K562 (cell line): ENCODE results near the gene ITGB2. TPM values are rescaled to one million over a fixed set of nuclear protein-coding genes. Genes with fewer than 3 reads are reported as not detected.

Experiments used
- ESRRA ChIP-seq: fragments of 450-650 bp; IDR thresholded peaks from 2 replicates; pipeline ENCODE4 v1.6.1; 2014; ENCODE audit warnings: low read depth, mild to moderate bottlenecking, moderate library complexity, borderline replicate concordance
- NCOA1 ChIP-seq: fragments of 450-650 bp; IDR thresholded peaks from 2 replicates; pipeline ENCODE4 v1.6.1; 2016; ENCODE audit warnings: low read depth
- NONO ChIP-seq, 2 experiments: fragments of 200-400 bp in 1 of 2; fragments of 450-650 bp in 1 of 2; formaldehyde crosslinking in 1 of 2; IDR thresholded peaks; 2 replicates each; pipeline ENCODE4 v1.6.1; 2017; ENCODE audit warnings: low read depth in 2 of 2, mild to moderate bottlenecking in 2 of 2, moderate library complexity in 2 of 2, low read length in 1 of 2
- PHB ChIP-seq: fragments of 250-450 bp; sonication (Bioruptor Pico); IDR thresholded peaks from 2 replicates; pipeline ENCODE4 v1.5.0; 2021
- SAFB ChIP-seq: fragments of 200-400 bp; formaldehyde crosslinking; IDR thresholded peaks from 2 replicates; pipeline ENCODE4 v1.6.1; 2017; ENCODE audit warnings: low read depth, low read length, borderline replicate concordance
- SRSF9 ChIP-seq: fragments of 200-400 bp; formaldehyde crosslinking; IDR thresholded peaks from 2 replicates; pipeline ENCODE4 v1.6.1; 2017; ENCODE audit warnings: low read depth, low read length, borderline replicate concordance
- TCF3 ChIP-seq: sonication (generic); formaldehyde crosslinking; IDR thresholded peaks from 2 replicates; pipeline ENCODE4 v1.4.0; 2020; ENCODE audit warnings: mild to moderate bottlenecking, missing genetic modification reagents
- ZNF165 ChIP-seq: fragments of 250-450 bp; sonication (Bioruptor Pico); IDR thresholded peaks from 2 replicates; pipeline ENCODE4 v1.4.0; 2020; ENCODE audit warnings: borderline replicate concordance
- polyA plus RNA-seq, 8 experiments: library from polyadenylated mRNA; depleted of rRNA in 4 of 8; stranded (reverse) in 5 of 8; unstranded in 3 of 8; fragments of >200 nt; fragmentation: Nextera tagmentation in 2 of 8; fragmentation: Illumina TruSeq in 1 of 8; extraction: Ambion mirVana in 2 of 8; extraction: Trizol in 1 of 8; gene quantifications; 2 replicates each; pipeline versions ENCODE4 v1.2.1 to v1.2.3, GENCODE V29; 2011 to 2014; ENCODE audit warnings: inconsistent platforms in 1 of 8, missing spikeins in 1 of 8
- total RNA-seq, 7 experiments: library from RNA; depleted of rRNA in 6 of 7; stranded (reverse); fragments of >200 nt in 6 of 7; fragmentation: Illumina TruSeq in 2 of 7; extraction: Trizol in 2 of 7; gene quantifications; 2 replicates each; pipeline versions ENCODE4 v1.2.1 to v1.2.3, GENCODE V29; 2011 to 2021; ENCODE audit warnings: low replicate concordance in 1 of 7
- TF ChIP-seq, protein P1 (sequence below): sonication (generic); formaldehyde crosslinking; IDR thresholded peaks from 2 replicates; pipeline ENCODE4 v1.4.0; 2020; ENCODE audit warnings: mild to moderate bottlenecking, missing genetic modification reagents
- TF ChIP-seq, protein P2 (sequence below): fragments of 250-450 bp; sonication (Bioruptor Pico); IDR thresholded peaks from 2 replicates; pipeline ENCODE4 v1.5.0; 2021; ENCODE audit warnings: mild to moderate bottlenecking, borderline replicate concordance
- TF ChIP-seq, protein P3 (sequence below): fragments of 250-450 bp; sonication (Bioruptor Pico); IDR thresholded peaks from 2 replicates; pipeline ENCODE4 v1.8.0; 2022; ENCODE audit warnings: moderate library complexity, mild to moderate bottlenecking, inconsistent platforms
- TF ChIP-seq, protein P4 (sequence below): fragments of 450-650 bp; IDR thresholded peaks from 2 replicates; pipeline ENCODE4 v1.6.1; 2016; ENCODE audit warnings: missing biosample characterization, missing genetic modification characterization
- TF ChIP-seq, protein P5 (sequence below): fragments of 250-450 bp; sonication (Bioruptor Pico); IDR thresholded peaks from 2 replicates; pipeline ENCODE4 v1.4.0; 2020; ENCODE audit warnings: mild to moderate bottlenecking, moderate library complexity

The ITGB2 gene
- total and polyA plus RNA-seq, 9 of the 15 experiments (the other 6 are each of a cell fraction or from before 2014, with no cell fraction given): 0.07 to 1.3 (median 0.51) TPM; not detected in 2

DNA sequence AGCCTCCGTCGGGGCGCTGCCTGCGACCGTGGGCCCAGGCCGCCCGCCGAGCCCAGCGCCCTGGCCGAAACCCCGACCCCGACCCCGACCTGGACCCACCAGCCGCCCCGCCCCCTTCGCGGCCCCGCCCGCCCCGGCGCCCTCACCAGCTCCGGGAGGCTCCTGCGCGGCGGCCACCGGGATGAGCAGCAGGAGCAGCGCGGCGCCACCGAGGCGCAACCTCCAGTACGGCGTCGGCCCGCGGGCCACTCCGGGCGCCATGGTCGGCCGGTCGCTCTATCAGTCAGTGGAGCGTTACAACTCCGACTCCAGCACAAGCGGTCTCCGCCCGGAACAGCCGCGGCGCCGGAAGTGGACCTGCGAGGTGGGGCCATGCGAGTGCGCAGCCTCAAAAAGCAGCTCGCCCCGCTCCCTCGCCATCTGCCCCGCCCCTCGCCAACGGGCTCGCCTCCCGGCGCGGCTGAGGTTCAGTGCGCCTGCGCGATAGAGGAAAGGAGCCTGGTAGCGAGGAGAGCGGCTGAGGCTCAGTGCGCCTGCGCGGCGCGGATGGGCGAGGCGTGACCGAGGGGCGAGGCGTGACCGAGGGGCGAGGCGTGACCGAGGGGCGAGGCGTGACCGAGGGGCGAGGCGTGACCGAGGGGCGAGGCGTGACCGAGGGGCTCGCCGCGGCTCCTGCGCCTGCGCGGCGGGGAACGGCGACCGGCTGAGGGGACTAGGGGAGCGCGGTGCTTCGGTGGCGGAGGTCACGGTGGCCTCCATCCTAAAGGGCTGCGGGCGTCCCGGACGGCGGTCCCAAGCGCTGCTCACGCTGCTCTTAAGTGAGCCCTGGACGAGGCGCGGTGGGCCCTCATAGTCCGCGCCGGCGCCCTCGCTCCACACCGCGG, 47.1 kb downstream of the ITGB2 start, which contains the start of gene PTTG1IP (continued):
- TF ChIP-seq, protein P1, sequence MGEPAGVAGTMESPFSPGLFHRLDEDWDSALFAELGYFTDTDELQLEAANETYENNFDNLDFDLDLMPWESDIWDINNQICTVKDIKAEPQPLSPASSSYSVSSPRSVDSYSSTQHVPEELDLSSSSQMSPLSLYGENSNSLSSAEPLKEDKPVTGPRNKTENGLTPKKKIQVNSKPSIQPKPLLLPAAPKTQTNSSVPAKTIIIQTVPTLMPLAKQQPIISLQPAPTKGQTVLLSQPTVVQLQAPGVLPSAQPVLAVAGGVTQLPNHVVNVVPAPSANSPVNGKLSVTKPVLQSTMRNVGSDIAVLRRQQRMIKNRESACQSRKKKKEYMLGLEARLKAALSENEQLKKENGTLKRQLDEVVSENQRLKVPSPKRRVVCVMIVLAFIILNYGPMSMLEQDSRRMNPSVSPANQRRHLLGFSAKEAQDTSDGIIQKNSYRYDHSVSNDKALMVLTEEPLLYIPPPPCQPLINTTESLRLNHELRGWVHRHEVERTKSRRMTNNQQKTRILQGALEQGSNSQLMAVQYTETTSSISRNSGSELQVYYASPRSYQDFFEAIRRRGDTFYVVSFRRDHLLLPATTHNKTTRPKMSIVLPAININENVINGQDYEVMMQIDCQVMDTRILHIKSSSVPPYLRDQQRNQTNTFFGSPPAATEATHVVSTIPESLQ (CRISPR knock-in tag): peak; percentile 89; the same call in 1 of the 2 replicates
- TF ChIP-seq, protein P2, sequence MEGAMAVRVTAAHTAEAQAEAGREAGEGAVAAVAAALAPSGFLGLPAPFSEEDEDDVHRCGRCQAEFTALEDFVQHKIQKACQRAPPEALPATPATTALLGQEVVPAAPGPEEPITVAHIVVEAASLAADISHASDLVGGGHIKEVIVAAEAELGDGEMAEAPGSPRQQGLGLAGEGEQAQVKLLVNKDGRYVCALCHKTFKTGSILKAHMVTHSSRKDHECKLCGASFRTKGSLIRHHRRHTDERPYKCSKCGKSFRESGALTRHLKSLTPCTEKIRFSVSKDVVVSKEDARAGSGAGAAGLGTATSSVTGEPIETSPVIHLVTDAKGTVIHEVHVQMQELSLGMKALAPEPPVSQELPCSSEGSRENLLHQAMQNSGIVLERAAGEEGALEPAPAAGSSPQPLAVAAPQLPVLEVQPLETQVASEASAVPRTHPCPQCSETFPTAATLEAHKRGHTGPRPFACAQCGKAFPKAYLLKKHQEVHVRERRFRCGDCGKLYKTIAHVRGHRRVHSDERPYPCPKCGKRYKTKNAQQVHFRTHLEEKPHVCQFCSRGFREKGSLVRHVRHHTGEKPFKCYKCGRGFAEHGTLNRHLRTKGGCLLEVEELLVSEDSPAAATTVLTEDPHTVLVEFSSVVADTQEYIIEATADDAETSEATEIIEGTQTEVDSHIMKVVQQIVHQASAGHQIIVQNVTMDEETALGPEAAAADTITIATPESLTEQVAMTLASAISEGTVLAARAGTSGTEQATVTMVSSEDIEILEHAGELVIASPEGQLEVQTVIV (CRISPR knock-in tag): no peak
- TF ChIP-seq, protein P3, sequence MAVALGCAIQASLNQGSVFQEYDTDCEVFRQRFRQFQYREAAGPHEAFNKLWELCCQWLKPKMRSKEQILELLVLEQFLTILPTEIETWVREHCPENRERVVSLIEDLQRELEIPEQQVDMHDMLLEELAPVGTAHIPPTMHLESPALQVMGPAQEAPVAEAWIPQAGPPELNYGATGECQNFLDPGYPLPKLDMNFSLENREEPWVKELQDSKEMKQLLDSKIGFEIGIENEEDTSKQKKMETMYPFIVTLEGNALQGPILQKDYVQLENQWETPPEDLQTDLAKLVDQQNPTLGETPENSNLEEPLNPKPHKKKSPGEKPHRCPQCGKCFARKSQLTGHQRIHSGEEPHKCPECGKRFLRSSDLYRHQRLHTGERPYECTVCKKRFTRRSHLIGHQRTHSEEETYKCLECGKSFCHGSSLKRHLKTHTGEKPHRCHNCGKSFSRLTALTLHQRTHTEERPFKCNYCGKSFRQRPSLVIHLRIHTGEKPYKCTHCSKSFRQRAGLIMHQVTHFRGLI (CRISPR knock-in tag): no peak
- TF ChIP-seq, protein P4, sequence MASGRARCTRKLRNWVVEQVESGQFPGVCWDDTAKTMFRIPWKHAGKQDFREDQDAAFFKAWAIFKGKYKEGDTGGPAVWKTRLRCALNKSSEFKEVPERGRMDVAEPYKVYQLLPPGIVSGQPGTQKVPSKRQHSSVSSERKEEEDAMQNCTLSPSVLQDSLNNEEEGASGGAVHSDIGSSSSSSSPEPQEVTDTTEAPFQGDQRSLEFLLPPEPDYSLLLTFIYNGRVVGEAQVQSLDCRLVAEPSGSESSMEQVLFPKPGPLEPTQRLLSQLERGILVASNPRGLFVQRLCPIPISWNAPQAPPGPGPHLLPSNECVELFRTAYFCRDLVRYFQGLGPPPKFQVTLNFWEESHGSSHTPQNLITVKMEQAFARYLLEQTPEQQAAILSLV (tag): no peak
- TF ChIP-seq NCOA1: no peak
- no peak for TF ChIP-seq TCF3 (CRISPR knock-in tag)
- no peak for TF ChIP-seq SRSF9
- TF ChIP-seq, protein P5, sequence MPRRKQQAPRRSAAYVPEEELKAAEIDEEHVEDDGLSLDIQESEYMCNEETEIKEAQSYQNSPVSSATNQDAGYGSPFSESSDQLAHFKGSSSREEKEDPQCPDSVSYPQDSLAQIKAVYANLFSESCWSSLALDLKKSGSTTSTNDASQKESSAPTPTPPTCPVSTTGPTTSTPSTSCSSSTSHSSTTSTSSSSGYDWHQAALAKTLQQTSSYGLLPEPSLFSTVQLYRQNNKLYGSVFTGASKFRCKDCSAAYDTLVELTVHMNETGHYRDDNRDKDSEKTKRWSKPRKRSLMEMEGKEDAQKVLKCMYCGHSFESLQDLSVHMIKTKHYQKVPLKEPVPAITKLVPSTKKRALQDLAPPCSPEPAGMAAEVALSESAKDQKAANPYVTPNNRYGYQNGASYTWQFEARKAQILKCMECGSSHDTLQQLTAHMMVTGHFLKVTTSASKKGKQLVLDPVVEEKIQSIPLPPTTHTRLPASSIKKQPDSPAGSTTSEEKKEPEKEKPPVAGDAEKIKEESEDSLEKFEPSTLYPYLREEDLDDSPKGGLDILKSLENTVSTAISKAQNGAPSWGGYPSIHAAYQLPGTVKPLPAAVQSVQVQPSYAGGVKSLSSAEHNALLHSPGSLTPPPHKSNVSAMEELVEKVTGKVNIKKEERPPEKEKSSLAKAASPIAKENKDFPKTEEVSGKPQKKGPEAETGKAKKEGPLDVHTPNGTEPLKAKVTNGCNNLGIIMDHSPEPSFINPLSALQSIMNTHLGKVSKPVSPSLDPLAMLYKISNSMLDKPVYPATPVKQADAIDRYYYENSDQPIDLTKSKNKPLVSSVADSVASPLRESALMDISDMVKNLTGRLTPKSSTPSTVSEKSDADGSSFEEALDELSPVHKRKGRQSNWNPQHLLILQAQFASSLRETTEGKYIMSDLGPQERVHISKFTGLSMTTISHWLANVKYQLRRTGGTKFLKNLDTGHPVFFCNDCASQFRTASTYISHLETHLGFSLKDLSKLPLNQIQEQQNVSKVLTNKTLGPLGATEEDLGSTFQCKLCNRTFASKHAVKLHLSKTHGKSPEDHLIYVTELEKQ: no peak
- peak; percentile 59 for TF ChIP-seq ESRRA
- no peak for TF ChIP-seq PHB (CRISPR knock-in tag)
- TF ChIP-seq SAFB: peak; percentile 86
- 0 out of 2 replicates have a peak, but pooled peaks have one; percentile 43 for TF ChIP-seq ZNF165
- TF ChIP-seq NONO (IDR thresholded peaks at IDR 0.05; ENCODE audit: low read depth in 2 of 2, low read length in 1 of 2): peak in 1 of 2 experiments; percentile 56; a peak in 1 of 4 replicates
